Measurements from ENCODE around the gene SDF4.

- TF ChIP-seq CTCF (conservative IDR thresholded peaks at IDR 0.05) (no peak), EZH2 (IDR thresholded peaks at IDR 0.05; ENCODE audit: low read depth) (no peak)
These were observed 34.7 kb downstream of the SDF4 start for GRCh38 chr1:1197188-1197500.
